ENCODE measurements around the gene CLIC4.

- TF ChIP-seq POLR2AphosphoS5 (IDR thresholded peaks at IDR 0.05; ENCODE audit: low read depth) (no peak), CREB1 (CRISPR knock-in tag; IDR thresholded peaks at IDR 0.05; ENCODE audit: low read depth) (no peak), CTCF (conservative IDR thresholded peaks at IDR 0.05; ENCODE audit: low read depth in 2 of 2) (no peak), EZH2phosphoT487 (IDR thresholded peaks at IDR 0.05; ENCODE audit: unreplicated experiment) (no peak), EZH2 (IDR thresholded peaks at IDR 0.05; ENCODE audit: low read depth, unreplicated experiment) (no peak), REST (IDR thresholded peaks at IDR 0.05; ENCODE audit: unreplicated experiment) (no peak), JUNB (IDR thresholded peaks at IDR 0.05; ENCODE audit: unreplicated experiment) (no peak), STAT1 (IDR thresholded peaks at IDR 0.05; ENCODE audit: unreplicated experiment) (no peak)
These were observed 40.9 kb downstream of the CLIC4 start for GRCh38 chr1:24786191-24786590.

Data from GM23338 (cell line).